MM.1S (cell line): ENCODE data around the gene GPNMB.
"Not testable (repeated sequence)": the region's sequence is repeated elsewhere in the genome, so short reads cannot be mapped to it uniquely, and the experiment has no call there.

Source experiments
- DNase-seq: peaks from one replicate; pipeline ENCODE4 v3.0.0-alpha.2; 2015
- H2AFZ ChIP-seq: fragments of 300-600 bp; sonication (generic); 2 replicates; pipeline ENCODE4 v1.6.0; 2016; ENCODE audit warnings: antibody characterized with exemption, low read length
- H3F3A ChIP-seq: fragments of 300-600 bp; sonication (generic); 2 replicates; pipeline ENCODE4 v1.6.1; 2016; ENCODE audit warnings: mild to moderate bottlenecking, antibody characterized with exemption, low read length, moderate library complexity, mixed read lengths; ENCODE audit not compliant: insufficient read depth
- H3K27ac ChIP-seq: fragments of 300-600 bp; sonication (generic); 2 replicates; pipeline ENCODE4 v1.5.1; 2016; ENCODE audit warnings: mild to moderate bottlenecking, low read length
- H3K27me3 ChIP-seq: fragments of 300-600 bp; sonication (generic); replicated peaks from 2 replicates; pipeline ENCODE4 v1.6.0; 2016; ENCODE audit warnings: low read length; ENCODE audit not compliant: insufficient read depth
- H3K36me3 ChIP-seq: fragments of 300-600 bp; sonication (generic); replicated peaks from 2 replicates; pipeline ENCODE4 v1.6.1; 2016; ENCODE audit warnings: mild to moderate bottlenecking, low read length, mixed read lengths; ENCODE audit not compliant: insufficient read depth
- H3K4me1 ChIP-seq: fragments of 300-600 bp; sonication (generic); 2 replicates; pipeline ENCODE4 v1.6.1; 2016; ENCODE audit warnings: low read length, mixed read lengths
- H3K4me2 ChIP-seq: fragments of 300-600 bp; sonication (generic); 2 replicates; pipeline ENCODE4 v1.6.0; 2016; ENCODE audit warnings: low read depth, low read length
- H3K4me3 ChIP-seq: fragments of 300-600 bp; sonication (generic); 2 replicates; pipeline ENCODE4 v1.5.1; 2016; ENCODE audit warnings: low read length, mixed read lengths
- H3K79me2 ChIP-seq: fragments of 300-600 bp; sonication (generic); 2 replicates; pipeline ENCODE4 v1.6.1; 2016; ENCODE audit warnings: mixed run types, low read length, mixed read lengths
- H3K9ac ChIP-seq: fragments of 300-600 bp; sonication (generic); 2 replicates; pipeline ENCODE4 v1.6.1; 2016; ENCODE audit warnings: low read length, mixed read lengths
- H3K9me2 ChIP-seq: fragments of 300-600 bp; sonication (generic); replicated peaks from 2 replicates; pipeline ENCODE4 v1.6.1; 2016; ENCODE audit warnings: mild to moderate bottlenecking, low read length, mixed read lengths; ENCODE audit not compliant: insufficient read depth
- H3K9me3 ChIP-seq: fragments of 300-600 bp; sonication (generic); replicated peaks from 2 replicates; pipeline ENCODE4 v1.6.1; 2016; ENCODE audit warnings: mild to moderate bottlenecking, low read length, mixed read lengths; ENCODE audit not compliant: insufficient read depth
- H4K20me1 ChIP-seq: fragments of 300-600 bp; sonication (generic); 2 replicates; pipeline ENCODE4 v1.6.1; 2016; ENCODE audit warnings: mild to moderate bottlenecking, low read length, moderate library complexity, mixed read lengths; ENCODE audit not compliant: insufficient read depth
- CTCF ChIP-seq: fragments of 300-600 bp; sonication (generic); IDR thresholded peaks from 2 replicates; pipeline ENCODE4 v1.5.1; 2016; ENCODE audit warnings: antibody characterized with exemption, low read length, mixed read lengths
- EZH2 ChIP-seq: fragments of 300-600 bp; sonication (generic); optimal IDR thresholded peaks from 2 replicates; pipeline ENCODE3; 2017; ENCODE audit warnings: low read depth, mild to moderate bottlenecking, antibody characterized with exemption, low read length, mixed read lengths
- EZH2phosphoT487 ChIP-seq: fragments of 300-600 bp; sonication (generic); IDR thresholded peaks from 2 replicates; pipeline ENCODE4 v1.6.1; 2018; ENCODE audit warnings: antibody characterized with exemption, low read length

The GPNMB gene

GRCh38 chr7:23218196-23218595 lies 28.4 kb upstream of the GPNMB start:
- no peak for DNase-seq
- Histone ChIP-seq H3K27me3 (no peaks in the 10 kb centered on the region), H4K20me1 (no peaks in the 10 kb centered on the region), H3K4me3 (no peak overlapping the region), H3K79me2 (no peaks in the 10 kb centered on the region), H2AFZ (no peak overlapping the region), H3K9me2 (no peaks in the 10 kb centered on the region), H3K4me1 (no peaks in the 10 kb centered on the region), H3K27ac (no peak overlapping the region), H3K36me3 (no peaks in the 10 kb centered on the region), H3K9ac (no peak overlapping the region), H3K4me2 (no peak overlapping the region), H3F3A (no peaks in the 10 kb centered on the region), H3K9me3 (no peaks in the 10 kb centered on the region)
- TF ChIP-seq EZH2, result no peak

GRCh38 chr7:23220690-23221305 lies 25.8 kb upstream of the GPNMB start:
- Histone ChIP-seq H2AFZ (no peak overlapping the region), H3K27ac (no peak overlapping the region), H3K36me3 (no peaks in the 10 kb centered on the region), H3K9me2 (no peaks in the 10 kb centered on the region), H3K9me3 (no peaks in the 10 kb centered on the region), H3K4me3 (no peak overlapping the region), H3K79me2 (no peaks in the 10 kb centered on the region), H3F3A (no peaks in the 10 kb centered on the region), H3K4me1 (no peaks in the 10 kb centered on the region), H3K27me3 (no peaks in the 10 kb centered on the region), H3K4me2 (no peak overlapping the region), H3K9ac (no peak overlapping the region), H4K20me1 (no peaks in the 10 kb centered on the region)
- DNase-seq, result no peak
- TF ChIP-seq CTCF (no peak), EZH2phosphoT487 (no peak), EZH2 (no peak)

- Histone ChIP-seq H3K27ac (no peak overlapping the region), H3K4me1 (no peaks in the 10 kb centered on the region), H3K9me2 (no peaks in the 10 kb centered on the region), H3K4me2 (no peak overlapping the region), H3K9me3 (no peaks in the 10 kb centered on the region), H3K9ac (no peak overlapping the region), H3K79me2 (no peaks in the 10 kb centered on the region), H3F3A (no peaks in the 10 kb centered on the region), H4K20me1 (no peaks in the 10 kb centered on the region), H2AFZ (no peak overlapping the region), H3K27me3 (no peaks in the 10 kb centered on the region), H3K4me3 (no peak overlapping the region), H3K36me3 (no peaks in the 10 kb centered on the region)
- TF ChIP-seq CTCF (no peak), EZH2phosphoT487 (no peak), EZH2 (no peak)
- no peak for DNase-seq
These were observed 24.0 kb upstream of the GPNMB start for GRCh38 chr7:23222439-23223030.

GRCh38 chr7:23224364-23224763 lies 22.2 kb upstream of the GPNMB start:
- H3K27ac ChIP-seq, H3K36me3 ChIP-seq, H3K4me2 ChIP-seq, H4K20me1 ChIP-seq, H3K79me2 ChIP-seq, H3K4me3 ChIP-seq, DNase-seq, H3K9ac ChIP-seq, H3K27me3 ChIP-seq, H3K9me3 ChIP-seq, H2AFZ ChIP-seq, H3K9me2 ChIP-seq, H3K4me1 ChIP-seq, H3F3A ChIP-seq: not testable (repeated sequence)
